Small intestine (tissue), 4 donors: ENCODE results near the gene SMIM33. TPM values are rescaled to one million over a fixed set of nuclear protein-coding genes. Genes with fewer than 3 reads are reported as not detected.

Source experiments
- polyA plus RNA-seq, 4 donors: library from polyadenylated mRNA; stranded (reverse) in 3 of 4; unstranded in 1 of 4; fragments of 200-250 nt in 3 of 4; fragments of 120-200 nt in 1 of 4; gene quantifications; one replicate each; pipeline versions ENCODE4 v1.2.1 to v1.2.3, GENCODE V29; 2013
- donor health status: healthy with polysubstance abuse.
- donor health status: Bipolar disorder and iron deficiency.
- donor health status: healthy.

The SMIM33 gene
- polyA plus RNA-seq, 4 donors = 0.01 to 1.9 (median 0.45) TPM; not detected in 1

Other genes with a start within 250 kb of the SMIM33 start
- gene MATR3, start 177.3 kb upstream of the SMIM33 start, polyA plus RNA-seq = 100 to 1,000 TPM in 2 of 4 donors, 10 to 100 TPM in 2; 63.1 to 283 (median 100) TPM
- 10 to 100 TPM; 43.6 to 65.2 (median 57.7) TPM for gene PAIP2, start 129.2 kb upstream of the SMIM33 start, polyA plus RNA-seq
- 10 to 100 TPM in 3 of 4 donors, 1 to 10 TPM in 1; 7.1 to 29.3 (median 12.4) TPM for gene SLC23A1, start 87.7 kb upstream of the SMIM33 start, polyA plus RNA-seq
- 10 to 100 TPM in 2 of 4 donors, 1 to 10 TPM in 2; 1.7 to 58.9 (median 8.3) TPM for gene MZB1, start 81.1 kb upstream of the SMIM33 start, polyA plus RNA-seq
- 1 to 10 TPM in 2 of 4 donors, under 1 TPM in 2; 0.45 to 2.3 (median 0.79) TPM for gene PROB1, start 75.9 kb upstream of the SMIM33 start, polyA plus RNA-seq
- gene SPATA24, start 66.9 kb upstream of the SMIM33 start, polyA plus RNA-seq = 10 to 100 TPM in 2 of 4 donors, 1 to 10 TPM in 2; 7.2 to 15.1 (median 10.7) TPM
- 1 to 10 TPM in 3 of 4 donors, under 1 TPM in 1; 0.67 to 3.8 (median 3.2) TPM for gene DNAJC18, start 31.5 kb upstream of the SMIM33 start, polyA plus RNA-seq
- 10 to 100 TPM in 2 of 4 donors, 1 to 10 TPM in 2; 1.6 to 47.6 (median 7.7) TPM for gene ECSCR, start 8.3 kb upstream of the SMIM33 start, polyA plus RNA-seq
- gene STING1, start 11.8 kb downstream of the SMIM33 start, polyA plus RNA-seq = 10 to 100 TPM in 2 of 4 donors, 1 to 10 TPM in 2; 2.2 to 23.0 (median 8.5) TPM
- gene UBE2D2, start 90.3 kb downstream of the SMIM33 start, polyA plus RNA-seq = 100 to 1,000 TPM in 1 of 4 donors, 10 to 100 TPM in 3; 74.3 to 118 (median 95.3) TPM
- 10 to 100 TPM in 3 of 4 donors, 1 to 10 TPM in 1; 3.8 to 89.4 (median 18.2) TPM for gene CXXC5, start 177.3 kb downstream of the SMIM33 start, polyA plus RNA-seq